ENCODE data around the gene C2CD3. TPM values are rescaled to one million over a fixed set of nuclear protein-coding genes. Genes with fewer than 3 reads are reported as not detected.

Gene C2CD3
- polyA plus RNA-seq, 3 donors, result 4.8 to 10.0 (median 7.2) TPM

DNA sequence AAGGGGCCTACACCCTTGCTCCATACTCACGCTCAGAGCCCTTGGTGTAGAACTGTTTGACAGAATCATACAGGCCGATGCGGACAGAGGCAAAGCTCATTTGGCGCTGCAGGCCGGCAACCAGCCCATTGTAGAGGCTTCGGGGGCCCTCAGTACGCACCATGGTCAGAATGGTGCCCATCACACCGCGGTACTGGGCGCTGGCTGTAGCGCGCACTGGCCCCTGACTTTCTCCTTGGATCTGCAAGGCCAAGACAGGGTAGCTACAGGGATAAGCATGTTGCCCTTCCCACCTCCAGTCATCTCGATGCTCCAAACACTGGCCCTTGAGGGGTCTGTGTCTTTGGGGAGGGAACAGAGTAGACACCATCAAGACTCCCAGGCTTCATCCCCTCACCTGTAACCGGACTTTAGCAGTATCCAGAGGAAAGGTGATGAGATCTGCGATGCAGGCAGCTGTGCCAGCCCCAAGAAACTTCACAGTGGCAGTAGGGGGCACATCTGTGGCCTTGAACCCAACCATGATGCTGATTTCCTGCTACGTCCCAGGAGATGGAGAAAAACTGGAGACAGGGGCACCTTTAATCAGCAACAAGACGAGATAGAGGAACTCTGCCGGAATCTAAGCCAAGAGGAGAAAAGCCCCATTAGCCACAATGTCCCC is 192.8 kb downstream of the C2CD3 start:
- H3K27ac ChIP-seq (ENCODE audit: low read depth, low read length), result no peak overlapping the region
- 95 to 96% (median 96%) methylated on average over 18 of the region's 18 CpGs for WGBS, 3 donors

DNA sequence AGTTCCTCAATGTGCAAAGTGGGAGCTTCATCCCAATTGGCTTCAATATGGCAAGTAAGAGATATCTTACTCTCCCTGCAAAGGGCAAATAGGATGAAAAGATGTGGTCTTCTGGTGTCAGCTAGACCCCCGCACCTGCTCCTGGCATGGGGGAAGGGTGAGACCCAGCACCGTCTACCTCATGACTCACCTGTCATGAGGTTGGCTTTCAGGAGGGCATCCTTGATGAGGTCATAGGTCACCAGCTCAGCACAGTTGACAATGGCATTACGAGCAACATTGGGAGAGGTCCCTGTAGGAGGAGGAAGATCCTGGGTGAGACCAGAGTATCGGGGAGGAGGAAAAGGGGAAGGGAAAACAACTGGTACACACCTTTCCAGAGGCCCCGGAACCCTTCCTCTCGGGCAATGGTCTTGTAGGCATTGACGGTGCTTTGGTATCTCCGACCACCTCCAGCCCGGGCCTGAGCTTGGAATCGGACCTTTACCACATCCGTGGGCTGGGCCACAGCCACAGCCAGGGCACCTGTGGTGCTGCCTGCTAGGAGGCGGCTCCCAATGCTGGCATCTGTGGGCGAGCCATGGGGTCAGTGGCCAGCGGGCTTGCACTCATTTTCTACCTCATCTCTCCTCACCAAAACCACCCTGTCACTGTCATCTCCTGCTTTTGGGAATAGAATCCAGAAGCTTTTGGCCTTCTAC is 194.2 kb downstream of the C2CD3 start:
- 92 to 94% (median 93%) methylated on average over 14 of the region's 14 CpGs for WGBS, 3 donors
- H3K27ac ChIP-seq (ENCODE audit: low read depth, low read length), result no peak overlapping the region

DNA sequence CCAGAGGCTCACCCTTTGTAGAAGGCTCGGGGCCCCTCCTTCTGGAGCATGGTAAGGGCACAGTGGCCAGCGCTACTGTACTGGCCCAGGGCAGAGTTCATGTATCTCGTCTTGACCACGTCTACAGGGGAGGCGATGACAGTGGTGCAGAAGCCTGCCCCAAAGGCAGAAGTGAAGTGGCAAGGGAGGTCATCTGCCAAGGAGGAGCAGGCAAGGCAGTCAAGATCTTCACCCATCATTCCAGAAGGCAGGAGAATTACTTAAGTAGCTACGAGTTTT is 195.4 kb downstream of the C2CD3 start:
- 89 to 95% (median 92%) methylated on average over 6 of the region's 6 CpGs for WGBS, 3 donors
- no peak overlapping the region for H3K27ac ChIP-seq (ENCODE audit: low read depth, low read length)

DNA sequence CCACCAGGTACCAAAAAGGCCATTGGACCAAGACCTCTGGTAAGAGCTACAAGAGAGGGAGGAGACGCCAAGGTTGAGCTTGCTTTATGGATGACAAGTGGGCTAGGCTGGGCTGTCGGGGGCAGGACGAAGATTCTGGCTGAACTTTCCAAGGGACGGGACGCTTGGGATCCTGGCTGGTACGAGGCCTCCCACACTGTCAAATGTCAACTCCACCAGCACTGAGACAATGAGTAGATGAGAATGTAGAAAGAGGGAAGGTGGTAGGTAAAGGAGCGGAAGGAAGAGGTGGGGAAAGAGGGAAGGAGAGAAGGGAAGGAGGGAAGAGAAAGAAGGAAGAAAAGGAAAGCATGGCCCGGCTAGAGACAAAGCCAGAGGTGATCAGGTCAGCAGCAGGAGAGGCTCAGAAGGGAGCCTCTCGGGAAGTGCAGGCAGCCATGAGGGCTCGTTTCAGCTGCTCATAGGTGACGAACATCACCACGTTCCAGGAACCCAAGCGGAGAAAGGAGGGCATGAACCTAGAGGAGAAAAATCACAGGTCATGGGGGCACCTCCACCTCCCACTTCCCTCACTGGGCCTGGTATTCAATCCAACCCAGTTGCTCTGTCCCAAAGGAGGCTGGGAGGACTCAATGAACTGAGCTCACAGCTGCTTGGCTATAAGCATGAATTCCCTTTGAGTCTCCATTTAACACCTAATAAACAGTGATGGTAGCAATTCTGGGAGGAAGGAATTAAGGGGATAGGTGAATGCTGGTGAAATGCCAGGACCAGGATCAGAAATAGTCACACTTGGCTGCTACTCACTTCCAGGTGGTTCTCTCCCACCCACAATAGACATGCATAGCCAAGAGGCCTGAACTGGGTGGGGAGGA is 196.0 kb downstream of the C2CD3 start:
- H3K27ac ChIP-seq (ENCODE audit: low read depth, low read length), result no peak overlapping the region
- 90 to 93% (median 91%) methylated on average over 13 of the region's 13 CpGs for WGBS, 3 donors

DNA sequence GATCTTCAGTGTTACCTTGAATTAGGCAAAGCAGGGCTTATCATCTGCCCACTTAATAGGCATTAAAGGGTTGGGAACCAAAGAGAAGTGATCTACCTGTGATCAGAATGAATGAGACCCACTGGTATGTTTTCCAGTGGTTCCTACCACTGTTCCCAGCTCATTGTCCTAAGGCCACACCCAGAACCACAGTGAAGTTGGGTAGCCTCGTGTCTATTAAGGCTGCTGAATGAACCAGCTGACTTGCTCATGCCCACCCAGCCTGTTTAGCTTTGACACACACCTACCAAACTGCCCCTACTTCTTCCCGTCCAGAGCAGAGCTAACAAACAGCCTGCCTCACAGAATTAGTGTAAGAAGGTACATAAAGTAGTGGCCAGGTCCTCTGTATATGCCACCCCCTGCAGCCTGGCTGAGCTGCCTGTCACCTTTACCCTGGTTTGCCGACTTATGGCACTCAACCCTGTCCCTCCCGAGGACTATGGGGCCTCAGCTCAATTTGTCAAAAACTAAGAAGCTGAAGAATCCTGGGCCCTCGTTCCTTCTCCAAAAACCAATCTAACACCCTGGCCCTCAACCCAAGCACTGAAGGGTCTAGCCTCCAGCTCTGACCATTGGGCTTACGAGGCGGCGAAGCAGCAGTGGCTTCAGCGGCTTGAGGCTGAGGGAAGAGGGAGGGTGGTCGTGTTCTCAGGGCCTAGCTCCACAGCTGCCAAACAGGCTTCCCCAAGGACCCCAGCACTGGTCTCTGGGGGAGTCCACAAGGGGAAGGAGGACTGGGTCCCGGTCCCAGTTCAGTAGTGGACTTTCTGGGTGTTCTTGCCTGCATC is 198.0 kb downstream of the C2CD3 start:
- 83 to 84% (median 84%) methylated on average over 11 of the region's 11 CpGs for WGBS, 3 donors
- H3K27ac ChIP-seq (ENCODE audit: low read depth, low read length), result no peak overlapping the region

DNA sequence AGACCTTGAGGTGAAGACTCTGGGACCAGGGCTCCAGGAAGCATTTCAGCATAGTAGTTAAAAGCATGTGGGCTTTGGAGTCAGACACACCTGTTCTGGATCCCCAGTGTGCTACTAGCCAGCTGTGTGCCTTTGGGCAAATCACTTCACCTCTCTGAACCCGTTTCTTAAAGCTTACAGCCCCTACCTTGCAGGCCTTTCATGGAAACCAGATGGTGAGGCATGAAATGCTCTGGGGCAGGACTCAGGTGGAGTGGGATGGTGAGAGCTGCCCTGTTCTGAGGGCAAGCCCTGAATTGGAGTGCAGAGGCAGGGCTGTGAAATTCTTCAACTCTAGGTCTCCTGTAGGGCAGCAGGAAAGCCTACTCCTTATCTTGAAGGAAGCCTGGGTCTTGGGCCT is 198.6 kb downstream of the C2CD3 start:
- 77 to 89% (median 81%) methylated on average over 1 of the region's 1 CpG for WGBS, 3 donors

DNA sequence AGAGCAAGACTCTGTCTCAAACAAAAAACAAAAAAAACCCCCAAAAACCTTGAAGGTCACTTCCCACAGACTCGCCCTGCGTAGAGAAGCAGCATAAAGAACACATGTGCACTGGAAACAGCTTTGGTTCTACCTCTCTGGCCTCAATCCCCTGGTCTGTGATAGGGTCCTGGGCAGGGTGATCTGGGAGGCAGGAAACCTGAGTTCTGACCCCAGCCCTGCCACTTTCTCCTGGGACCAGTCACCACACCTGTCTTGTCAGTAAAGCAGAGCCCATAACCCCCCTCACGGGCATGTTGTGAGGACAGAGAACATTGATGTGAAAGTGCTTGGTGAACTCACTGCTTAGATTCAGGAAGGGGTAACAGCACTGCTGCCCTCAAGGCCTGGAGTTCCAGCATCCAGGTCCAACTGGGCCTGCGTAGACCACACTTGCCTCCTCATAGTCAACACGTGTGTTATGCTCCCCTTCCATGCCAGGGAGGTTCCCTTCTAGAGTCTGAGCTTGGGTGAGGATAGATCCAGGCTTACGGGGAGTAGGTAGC is 199.6 kb downstream of the C2CD3 start:
- no peak overlapping the region for H3K27ac ChIP-seq (ENCODE audit: low read depth, low read length)
- WGBS, 3 donors, result 83 to 95% (median 89%) methylated on average over 6 of the region's 6 CpGs

More for the DNA sequence above, 198.6 kb downstream of the C2CD3 start:
- no peak overlapping the region for H3K27ac ChIP-seq (ENCODE audit: low read depth, low read length)

DNA sequence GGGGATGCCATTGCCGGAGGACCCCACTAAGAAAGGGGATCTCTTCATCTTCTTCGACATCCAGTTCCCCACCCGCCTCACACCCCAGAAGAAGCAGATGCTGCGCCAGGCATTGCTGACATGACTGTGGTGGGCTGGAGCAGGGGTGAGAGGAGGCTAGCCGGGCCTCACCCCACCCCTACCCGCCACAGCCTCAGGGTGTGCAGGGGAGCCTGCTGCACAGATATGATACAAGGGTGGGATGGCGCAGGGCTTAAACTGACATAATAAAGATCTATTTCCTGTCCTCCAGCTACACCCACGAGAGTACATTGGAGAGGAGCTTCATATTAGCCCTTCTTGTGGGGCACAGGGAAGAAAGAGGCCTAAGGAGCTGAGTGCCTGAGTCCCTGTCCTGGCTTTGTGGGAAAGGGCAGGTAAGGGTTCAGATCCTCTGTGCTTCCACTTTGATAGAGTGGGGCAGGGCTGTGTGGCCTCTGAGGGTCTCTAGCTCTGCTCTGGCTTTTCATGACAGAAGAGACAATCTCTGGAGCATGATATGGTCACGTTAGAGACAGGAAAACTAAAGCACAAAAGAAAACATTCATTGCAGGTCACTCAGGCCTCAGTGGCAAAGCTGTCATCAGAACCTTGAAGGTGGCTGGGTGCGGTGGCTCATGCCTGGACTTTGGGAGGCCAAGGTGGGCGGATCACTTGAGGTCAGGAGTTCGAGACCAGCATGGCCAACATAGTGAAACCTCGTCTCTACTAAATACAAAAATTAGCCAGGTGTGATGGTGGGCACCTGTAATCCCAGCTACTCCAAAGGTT is 200.6 kb downstream of the C2CD3 start:
- 81 to 88% (median 83%) methylated on average over 13 of the region's 13 CpGs for WGBS, 3 donors
- H3K27ac ChIP-seq (ENCODE audit: low read depth, low read length), result no peak overlapping the region

DNA sequence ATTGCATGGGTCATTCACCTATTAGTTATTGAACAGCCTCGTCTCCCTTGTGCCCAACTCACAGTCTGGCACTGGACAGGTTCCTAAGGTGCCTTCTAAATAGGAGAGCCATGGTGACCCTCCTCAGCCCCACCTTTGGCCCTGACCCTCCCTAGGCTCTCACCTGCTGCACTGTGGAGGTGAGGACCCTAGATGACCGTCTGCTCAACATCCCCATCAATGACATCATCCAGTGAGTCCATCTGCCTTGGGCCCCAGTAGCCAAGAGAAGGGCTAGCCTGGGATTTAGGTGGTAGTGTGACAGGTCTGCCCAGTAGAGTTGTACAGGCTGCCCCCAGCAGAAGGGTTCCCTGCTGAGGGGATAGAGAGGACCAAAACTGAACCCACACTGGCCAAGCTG is 201.7 kb downstream of the C2CD3 start:
- WGBS, 3 donors, result 63 to 76% (median 67%) methylated on average over 2 of the region's 2 CpGs
- H3K27ac ChIP-seq (ENCODE audit: low read depth, low read length), result no peak overlapping the region

DNA sequence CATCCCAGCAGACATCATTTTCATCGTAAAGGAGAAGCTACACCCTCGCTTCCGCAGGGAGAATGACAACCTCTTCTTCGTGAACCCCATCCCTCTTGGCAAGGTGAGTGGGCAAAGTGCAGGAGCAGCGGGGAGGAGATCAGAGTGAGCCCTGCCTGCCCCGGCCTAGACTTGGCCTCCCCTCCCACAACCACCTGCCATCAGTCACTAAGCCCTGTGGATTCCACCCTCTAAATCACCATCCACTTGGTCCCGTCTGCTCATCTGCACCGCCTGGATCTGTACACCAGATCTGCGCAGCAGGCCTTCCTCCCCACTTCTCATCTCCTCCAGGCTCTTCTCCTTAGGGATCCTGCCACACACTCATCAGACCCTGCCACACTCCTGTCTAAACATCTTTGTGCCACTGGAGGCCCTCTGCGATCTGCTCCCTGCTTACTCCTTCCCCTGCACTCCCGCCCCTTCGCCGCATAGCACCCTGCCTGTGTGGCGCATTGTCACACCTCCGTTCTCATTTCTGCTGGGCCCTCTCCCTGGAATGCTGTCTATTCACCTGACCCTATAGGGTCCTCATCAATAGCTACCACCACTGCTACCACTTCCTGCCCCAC is 202.3 kb downstream of the C2CD3 start:
- no peak overlapping the region for H3K27ac ChIP-seq (ENCODE audit: low read depth, low read length)
- 88 to 93% (median 92%) methylated on average over 15 of the region's 15 CpGs for WGBS, 3 donors

DNA sequence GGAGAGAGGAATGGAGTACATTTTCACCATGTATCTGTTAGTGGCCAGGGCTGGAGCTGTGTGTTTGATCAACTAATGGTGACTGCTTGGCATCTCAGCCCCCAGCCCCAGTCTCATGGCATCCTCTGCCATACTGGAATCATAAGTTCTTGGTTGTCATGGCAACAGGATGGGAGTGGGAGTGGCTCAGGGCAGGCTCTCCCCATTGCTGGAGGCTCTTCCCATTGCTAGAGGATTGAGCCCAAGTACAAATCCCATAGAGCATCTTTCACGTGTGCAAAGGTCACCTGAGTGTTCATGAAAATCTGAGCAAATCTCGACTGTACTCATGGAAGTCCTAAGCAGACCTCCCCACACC is 205.1 kb downstream of the C2CD3 start:
- no peak overlapping the region for H3K27ac ChIP-seq (ENCODE audit: low read depth, low read length)
- 48 to 68% (median 62%) methylated on average over 2 of the region's 2 CpGs for WGBS, 3 donors

DNA sequence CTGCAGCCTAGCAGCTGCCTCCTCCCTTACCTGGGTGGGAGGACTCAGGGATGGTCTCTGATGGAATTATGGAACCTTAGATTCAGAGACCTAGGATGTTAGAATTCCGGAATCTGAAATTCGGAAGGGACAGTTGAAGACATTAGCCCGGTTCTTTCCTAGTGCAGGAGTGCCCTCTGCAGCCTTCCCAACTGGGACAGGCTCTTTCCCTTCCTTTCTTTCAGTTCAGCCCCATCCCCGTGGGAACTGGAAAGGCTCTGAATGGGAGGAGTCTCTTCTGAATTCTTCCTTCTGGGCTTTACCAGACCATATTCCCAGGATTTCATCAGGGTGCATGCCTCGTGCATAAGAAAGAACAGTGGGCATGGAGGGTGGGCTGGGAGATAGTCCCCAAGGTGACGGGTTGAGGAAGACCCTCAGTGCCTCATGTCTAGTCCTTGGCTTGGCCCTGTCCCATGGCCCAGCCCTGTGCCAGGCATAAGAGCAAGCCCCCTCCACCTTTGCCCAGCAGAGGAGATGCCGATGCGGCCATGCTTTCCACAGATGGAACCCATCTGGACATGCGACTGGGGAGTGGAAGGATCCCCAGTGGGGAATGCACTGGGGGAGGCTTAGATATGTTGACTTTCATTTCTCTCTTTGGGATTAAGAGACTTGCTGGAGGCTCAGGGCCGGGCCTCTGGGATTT is 205.6 kb downstream of the C2CD3 start:
- no peak overlapping the region for H3K27ac ChIP-seq (ENCODE audit: low read depth, low read length)
- WGBS, 3 donors, result 69 to 72% (median 70%) methylated on average over 10 of the region's 10 CpGs

DNA sequence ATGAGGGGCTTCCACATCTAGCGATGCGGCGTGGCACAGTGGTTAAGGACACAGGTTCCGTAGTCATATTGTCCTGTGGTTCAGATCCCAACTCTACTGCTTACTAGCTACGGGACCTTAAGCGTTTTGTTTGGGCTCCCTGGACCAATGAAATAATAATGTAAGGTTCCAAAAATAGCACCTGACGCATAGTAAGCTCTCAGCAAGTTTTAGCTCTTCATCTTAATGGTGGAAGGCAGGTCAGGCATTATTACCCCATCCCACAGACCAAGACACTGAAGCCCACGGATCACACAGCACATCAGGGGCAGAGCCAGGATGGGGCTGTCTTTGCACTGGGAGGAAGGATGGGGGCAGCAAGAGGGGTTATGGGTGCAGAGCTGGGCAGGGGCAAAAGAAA is 206.9 kb downstream of the C2CD3 start:
- no peak overlapping the region for H3K27ac ChIP-seq (ENCODE audit: low read depth, low read length)
- 70 to 78% (median 76%) methylated on average over 8 of the region's 8 CpGs for WGBS, 3 donors
